GM18951 (cell line): ENCODE data around the gene SLC6A8.

Experiments
- POLR2A ChIP-seq: IDR thresholded peaks from 4 replicates; pipeline ENCODE4 v1.6.1; 2011; ENCODE audit warnings: mild to moderate bottlenecking; ENCODE audit not compliant: insufficient read length, insufficient read depth; ENCODE audit errors: extremely low read depth
- in situ Hi-C: fragments of 300-500 bp; cut with MboI; formaldehyde crosslinking; loops from one replicate; pipeline ENCODE4 v1.12.0; 2022; ENCODE audit warnings: low sequenced_read_pairs, mixed read lengths, inconsistent platforms; ENCODE audit not compliant: unreplicated experiment

SLC6A8 gene

DNA sequence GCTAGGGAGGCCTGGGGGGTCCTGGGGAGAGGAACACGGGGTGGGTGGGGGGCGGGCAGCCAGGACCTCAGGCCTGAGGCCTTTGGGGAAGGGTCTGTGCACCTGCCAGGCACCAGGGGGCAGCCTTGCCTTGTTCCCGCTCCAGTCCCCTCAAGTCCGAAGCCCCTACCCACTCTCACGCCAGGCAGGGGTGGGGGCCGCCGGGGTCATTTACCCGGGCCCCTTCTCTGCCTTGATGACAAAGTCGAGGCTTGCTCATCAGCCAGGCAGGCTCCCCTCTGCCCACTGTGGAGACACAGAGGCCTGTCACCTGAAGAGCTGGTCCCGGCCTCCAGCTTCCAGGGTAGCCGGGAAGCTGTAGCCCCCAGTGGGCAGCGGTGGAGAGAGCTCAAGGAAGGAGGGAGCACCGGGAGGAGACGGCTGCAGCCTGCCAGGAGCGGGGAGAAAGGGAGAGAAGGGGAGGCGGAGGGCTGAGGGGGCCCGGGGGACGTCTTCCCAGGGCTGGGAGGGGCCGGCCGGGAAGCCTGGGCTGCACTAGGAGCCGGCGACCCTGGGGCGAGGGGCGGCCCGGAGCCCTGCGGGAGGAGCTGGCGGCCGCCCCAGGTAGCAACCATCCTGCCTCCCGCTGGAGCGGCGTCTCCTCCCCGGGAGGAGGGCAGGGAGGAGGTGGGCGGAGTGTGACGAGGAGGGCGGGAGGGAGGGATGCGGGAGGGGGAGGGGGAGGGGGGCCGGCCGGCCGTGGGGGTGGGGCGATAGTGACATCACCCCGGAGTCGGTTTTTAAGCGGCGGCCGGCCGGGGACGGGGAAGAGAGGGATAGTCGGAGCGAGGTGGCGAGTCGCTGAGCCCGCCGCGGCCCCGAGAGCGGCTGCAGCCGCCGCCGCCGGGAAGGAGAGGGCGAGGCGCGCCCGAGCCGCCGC lies at the start of gene SLC6A8:
Gene SLC6A8 (plus strand): TSS at position 806 of the 919 bp plus-strand sequence. CDS start 649 bp downstream, outside the sequence.
- TF ChIP-seq POLR2A, result no peak
- in situ Hi-C loops, result no loop called here

DNA sequence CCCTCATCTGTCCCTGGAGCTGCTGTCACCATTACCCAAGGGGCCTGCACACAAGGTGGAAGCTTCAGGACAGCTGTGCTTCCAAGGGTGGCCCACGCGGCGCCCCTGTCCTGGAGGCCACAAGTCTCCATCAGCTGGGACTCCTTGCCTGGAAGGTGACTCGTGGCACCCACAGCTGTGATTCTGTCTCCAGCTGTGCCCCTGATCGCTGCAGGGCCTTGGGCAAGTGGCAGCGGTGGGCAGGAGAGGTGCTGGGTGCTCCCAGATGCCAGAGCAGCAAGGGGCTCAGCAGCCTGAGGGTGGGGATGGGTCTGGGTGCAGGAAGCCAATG lies 49.7 kb upstream of the SLC6A8 start:
- in situ Hi-C loops, result no loop called here
- no peak for TF ChIP-seq POLR2A

DNA sequence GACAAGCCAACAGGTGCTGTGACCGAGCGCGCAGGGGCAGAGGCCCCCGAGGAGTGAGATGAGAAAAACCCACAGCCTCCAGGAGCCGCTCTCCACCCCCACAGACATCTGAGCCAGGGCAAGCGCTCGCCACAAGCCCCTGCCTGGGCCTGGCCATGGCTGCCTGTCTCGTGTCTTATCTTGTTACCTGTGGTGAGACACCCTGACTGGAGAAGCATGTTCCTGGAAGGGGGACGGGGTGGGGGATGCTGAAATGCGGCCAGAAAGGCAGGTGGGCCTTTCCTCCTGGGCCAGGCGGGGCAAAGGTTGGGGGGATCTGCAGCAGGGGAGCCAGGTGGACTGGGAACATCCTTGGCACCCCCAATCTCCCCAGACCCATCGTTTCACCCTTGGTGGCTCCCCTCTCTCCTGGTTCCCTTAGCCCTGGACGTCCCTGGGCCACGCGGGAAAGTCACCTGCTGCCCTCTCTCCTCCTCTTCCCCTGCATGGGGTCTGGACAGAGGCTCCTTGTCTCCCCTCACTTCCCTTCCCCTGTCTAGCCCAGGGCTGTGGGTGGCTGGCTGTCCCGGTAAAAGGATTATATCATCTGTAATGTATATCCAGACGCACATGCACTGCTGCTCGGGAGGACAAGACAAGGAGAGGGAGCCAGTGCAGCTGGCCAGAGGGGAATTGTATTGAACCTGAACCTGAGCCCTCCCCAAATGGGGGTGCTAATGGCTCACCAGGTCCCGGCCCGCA lies 49.1 kb upstream of the SLC6A8 start:
- in situ Hi-C loops, result no loop called here
- no peak for TF ChIP-seq POLR2A

DNA sequence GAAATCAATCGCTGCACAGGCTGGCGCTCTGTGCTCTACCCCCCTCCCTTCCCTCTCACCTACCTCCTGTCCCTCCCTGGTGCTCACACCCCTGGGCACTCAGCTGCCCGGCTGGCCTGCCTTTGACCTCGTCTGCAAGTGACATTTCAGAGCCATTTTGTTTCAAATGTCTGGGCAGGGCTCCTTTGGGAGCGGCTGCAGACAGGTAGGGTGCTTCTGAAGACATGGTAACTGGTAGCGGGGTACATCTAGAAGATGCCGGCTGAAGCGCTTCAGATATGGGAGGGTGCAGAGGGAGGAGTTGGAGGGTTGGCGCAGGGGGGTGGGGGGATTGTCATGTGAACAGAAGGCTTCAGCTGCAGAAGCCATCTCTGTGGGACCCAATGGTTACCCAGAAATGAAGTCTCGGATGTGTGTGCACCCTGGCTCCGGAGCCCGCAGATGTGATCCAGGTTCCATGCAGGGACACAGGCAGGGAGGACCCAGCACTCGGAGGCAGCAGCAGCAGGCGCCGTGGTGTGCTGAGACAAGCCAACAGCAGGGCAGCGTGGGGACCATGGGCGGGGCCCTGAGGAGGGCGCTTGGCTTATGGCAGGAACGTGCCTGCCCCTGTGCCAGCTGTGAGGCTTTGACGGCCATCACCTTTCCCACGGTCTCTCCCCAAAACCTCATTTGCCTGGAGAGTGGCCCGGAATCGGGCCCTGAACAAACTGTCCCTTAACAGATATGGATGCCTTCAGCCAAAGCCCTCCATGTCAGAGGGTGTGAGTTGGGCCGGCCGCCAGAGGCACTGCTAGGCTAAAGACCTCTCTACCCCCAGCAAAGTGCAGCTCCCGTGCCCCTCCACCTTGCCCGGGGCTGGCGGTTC lies 48.3 kb upstream of the SLC6A8 start:
- TF ChIP-seq POLR2A, result no peak
- in situ Hi-C loops, result no loop called here

DNA sequence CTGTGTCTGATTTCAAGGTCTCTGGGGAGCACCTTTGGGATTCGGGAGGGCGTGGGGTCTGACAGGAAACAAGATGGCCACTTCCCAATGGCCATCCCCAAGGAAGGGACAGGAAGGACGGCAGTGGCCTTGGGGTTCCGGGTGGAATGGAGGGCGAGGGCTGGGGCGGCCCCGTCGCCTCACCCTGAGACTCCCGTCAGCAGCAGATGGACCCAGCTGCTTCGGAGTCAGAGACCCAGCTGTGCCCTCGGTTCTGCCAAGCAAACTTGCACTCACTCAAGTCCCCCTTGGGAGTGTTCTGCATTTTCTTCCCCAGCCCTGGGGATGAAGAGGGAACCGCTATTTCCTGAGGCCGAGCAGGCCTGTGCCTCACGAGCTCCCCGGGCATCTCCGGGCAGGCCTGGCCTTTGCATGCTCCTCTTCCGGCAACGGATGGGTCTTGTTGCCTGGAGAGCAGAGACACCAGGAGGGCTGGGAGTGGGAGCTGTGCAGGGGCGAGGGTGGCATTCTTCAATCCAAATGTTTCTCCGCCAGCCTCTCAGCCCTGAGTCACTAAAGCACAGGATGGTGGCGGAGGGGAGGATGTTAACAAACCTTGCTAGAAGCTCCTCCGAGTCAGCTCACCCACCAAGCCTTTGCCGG lies 47.6 kb upstream of the SLC6A8 start:
- TF ChIP-seq POLR2A, result no peak
- in situ Hi-C loops, result no loop called here

DNA sequence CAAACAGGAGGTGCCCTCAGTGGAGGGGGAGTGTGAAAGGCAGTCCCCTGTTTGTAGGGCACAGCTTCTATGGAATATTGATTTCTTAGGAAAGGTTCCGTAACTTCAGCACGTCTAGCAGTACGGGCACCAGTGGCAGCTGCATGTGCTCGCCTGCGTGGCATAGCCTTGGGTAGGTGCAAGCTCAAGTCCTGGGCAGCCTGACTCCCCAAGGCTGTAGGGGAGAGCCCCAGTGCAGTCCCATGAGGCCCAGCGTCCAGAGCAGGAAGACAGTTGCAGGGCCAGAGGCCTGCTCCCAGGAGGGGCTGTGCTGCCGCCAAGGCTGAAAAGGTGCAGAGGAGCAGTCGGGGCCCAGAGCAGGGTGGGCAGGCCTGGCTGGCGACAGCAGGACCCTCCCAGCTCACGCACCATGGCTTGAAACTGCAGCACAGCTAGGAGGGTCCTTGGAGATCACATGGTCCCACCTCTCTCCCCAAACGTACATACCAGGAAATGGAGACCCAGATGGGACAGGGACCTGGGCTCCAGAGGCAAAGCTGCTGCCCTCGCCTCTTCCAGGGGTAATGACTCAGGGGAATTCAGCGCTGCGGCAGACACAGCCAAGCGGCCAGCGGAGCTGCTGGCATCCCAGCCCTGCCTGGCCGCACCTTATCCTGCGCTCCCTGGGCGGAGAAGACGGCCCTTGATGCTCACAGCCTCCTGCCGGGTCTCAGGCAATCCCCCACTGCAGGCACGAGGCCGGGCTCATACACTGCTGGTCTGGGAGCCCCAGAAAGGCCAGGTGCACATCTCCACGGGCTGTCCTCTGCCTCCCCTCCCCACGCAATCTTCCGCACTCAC lies 46.8 kb upstream of the SLC6A8 start:
- TF ChIP-seq POLR2A, result no peak
- in situ Hi-C loops, result no loop called here

DNA sequence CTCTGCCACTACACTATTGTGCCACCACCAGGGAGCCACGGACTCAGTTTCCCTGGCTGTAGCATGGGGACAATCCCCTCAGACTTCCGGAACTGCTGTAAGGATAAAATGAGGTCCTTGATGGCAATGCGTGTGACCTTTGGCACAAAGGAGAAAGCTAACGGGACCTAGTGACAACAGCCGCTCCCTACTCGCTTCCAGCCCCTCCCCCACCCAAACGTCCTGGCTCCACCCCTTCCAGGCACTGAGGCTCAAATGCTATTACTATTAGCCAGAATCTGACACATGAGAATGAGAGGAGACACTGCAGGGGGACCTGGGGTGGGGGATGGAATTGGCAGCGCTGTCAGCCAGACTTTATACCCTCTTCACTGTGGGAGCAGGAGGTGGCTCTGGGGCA lies 46.1 kb upstream of the SLC6A8 start:
- in situ Hi-C loops, result no loop called here
- no peak for TF ChIP-seq POLR2A

DNA sequence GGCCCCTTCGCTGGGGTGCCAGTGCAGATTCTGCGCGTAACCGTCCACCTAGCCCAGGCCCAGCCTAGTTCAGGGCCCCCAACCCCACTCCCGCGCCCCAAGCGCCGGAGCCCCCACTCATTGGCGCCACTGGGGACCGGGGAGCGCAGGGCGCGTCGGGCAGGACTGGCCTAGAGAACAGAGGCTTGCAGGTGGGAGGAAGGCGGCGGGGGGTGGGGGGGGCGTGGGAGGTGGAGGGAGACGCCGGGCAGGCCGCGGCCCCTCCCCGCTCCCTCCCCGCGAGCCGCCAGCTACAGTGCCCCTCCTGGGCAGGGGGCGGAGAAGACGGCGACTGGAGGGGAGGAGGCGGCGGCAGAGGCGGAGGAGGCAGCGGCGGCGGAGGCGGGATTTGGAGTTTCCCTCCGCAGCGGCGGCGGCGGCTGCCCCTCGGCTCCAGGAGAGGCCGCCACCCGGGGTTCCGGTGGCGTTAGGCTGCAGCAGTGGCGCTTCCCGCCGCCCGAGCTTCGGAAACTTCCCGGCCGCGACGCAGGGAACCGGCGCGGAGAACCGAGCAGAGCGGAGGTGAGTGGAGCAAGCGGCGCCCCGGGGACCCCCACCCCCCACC lies 45.6 kb upstream of the SLC6A8 start:
- in situ Hi-C loops, result no loop called here

DNA sequence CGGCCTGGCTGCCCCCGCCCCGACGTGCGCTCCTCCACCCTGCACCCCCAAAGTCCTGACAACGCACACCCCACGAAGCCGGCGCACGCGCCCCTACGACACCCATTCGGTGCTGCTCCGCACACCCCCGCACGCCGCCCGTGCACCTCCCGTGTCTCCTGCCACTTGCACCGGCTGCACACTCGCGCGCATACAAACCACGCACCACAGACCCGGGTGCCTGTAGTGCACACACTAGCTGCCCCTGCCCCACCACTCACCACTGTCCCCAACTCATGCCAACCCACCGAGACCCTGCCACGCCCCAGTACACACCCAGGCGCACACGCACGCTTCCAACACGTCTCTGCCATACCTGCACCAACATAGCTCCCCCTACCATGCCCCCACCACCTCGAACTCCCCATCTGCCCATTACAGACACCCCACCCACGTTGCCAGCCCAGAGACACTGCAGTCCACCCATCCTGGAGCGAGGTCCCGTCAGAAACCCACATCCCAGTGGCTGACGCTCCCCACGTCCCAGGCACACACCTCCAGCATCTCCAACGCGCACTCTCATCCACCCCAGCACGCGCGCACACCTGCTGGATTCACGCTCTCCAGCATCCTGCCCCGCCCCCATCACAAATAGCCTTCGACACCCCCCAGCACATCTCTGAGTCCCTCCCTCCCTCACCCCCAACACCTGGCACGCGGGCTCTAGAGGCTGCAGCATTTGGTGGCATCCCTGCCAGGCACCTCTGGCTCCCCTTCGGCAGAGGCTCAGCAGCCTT lies 44.9 kb upstream of the SLC6A8 start:
- in situ Hi-C loops, result no loop called here
- no peak for TF ChIP-seq POLR2A

More for the DNA sequence above, 45.6 kb upstream of the SLC6A8 start:
- no peak for TF ChIP-seq POLR2A

DNA sequence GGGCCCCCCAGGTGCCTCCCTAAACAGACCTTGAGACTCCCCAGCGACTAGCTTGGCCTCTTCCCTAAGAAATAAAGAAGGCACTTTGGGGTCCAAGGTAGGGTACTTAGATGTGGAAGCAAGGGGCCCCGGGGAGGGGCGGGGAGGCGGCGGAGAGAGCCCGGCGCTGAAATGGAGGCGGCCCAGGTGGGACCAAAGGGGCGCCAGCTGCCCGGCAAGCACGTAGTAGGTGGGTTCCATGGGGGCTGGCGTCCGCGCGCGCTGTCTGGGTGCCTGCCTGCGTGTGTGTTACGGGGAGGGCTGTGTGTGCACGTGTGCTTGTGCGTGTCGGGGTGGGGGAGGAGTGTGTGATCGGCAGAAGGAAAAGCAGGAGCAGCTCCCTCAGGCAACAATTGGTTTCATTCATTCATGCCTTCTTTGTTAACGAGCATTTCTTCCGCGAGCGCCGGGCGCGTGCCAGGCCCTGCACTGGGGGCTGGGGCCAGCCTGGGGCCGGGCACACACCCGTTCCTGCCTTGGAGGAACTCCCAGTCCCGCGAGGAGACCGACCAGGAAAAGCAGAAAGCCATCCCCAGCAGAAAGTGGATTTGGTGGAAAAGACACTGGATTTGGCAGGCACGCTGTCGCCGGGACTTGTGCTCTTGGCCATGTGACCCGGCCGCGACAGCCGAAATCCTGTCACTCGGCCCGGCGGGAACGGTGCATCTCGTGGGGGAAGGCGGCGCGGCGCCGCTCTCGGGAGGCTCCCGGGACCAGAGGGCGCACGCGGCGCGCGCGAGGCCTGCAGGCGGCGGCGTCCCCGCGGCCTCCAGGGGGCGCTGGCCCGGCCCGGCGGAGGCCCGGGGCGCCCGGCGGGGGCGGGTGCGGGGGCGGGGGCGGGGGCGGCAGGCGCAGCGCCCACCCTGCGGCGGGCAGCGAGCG lies 44.0 kb upstream of the SLC6A8 start:
- no peak for TF ChIP-seq POLR2A
- in situ Hi-C loops, result no loop called here
